Astrocyte of the spinal cord (primary cell): ENCODE measurements around the gene FXYD2.

Experiments
- DNase-seq: peaks from one replicate; pipeline ENCODE4 v3.0.0; 2011; ENCODE audit warnings: low read depth, low spot score
- H3K4me3 ChIP-seq: 2 replicates; pipeline ENCODE4 v1.5.1; 2011; ENCODE audit warnings: low read depth, mild to moderate bottlenecking, low read length, moderate library complexity
- CTCF ChIP-seq: IDR thresholded peaks from 2 replicates; pipeline ENCODE4 v1.5.1; 2012; ENCODE audit warnings: low read depth, mild to moderate bottlenecking, low read length, inconsistent platforms
- in situ Hi-C: cut with HindIII; loops from 2 replicates; pipeline ENCODE4 v1.10.0; 2017; ENCODE audit warnings: low sequenced_read_pairs

Gene FXYD2

GRCh38 chr11:117849781-117850414 is 25.4 kb upstream of the FXYD2 start:
- in situ Hi-C loops, result no loop called here
- TF ChIP-seq CTCF, result no peak
- no peak overlapping the region for H3K4me3 ChIP-seq
- DNase-seq, result no peak

GRCh38 chr11:117843666-117844484 is 19.3 kb upstream of the FXYD2 start:
- in situ Hi-C loops, result no loop called here
- DNase-seq, result peak; percentile 71
- TF ChIP-seq CTCF, result peak; percentile 99

GRCh38 chr11:117842131-117842941 is 17.8 kb upstream of the FXYD2 start:
- H3K4me3 ChIP-seq, result no peak overlapping the region
- no peak for TF ChIP-seq CTCF
- no peak for DNase-seq
- in situ Hi-C loops, result no loop called here

More at GRCh38 chr11:117843666-117844484, 19.3 kb upstream of the FXYD2 start:
- no peak overlapping the region for H3K4me3 ChIP-seq

- no peak for TF ChIP-seq CTCF
- no peak overlapping the region for H3K4me3 ChIP-seq
- in situ Hi-C loops, result no loop called here
- DNase-seq, result no peak
Measured at GRCh38 chr11:117841551-117842031, 17.0 kb upstream of the FXYD2 start.

- no peak for TF ChIP-seq CTCF
- H3K4me3 ChIP-seq, result no peak overlapping the region
- in situ Hi-C loops, result no loop called here
- no peak for DNase-seq
Measured at GRCh38 chr11:117840881-117841550, 16.5 kb upstream of the FXYD2 start.
